ENCODE measurements around the gene GLI1. TPM values are rescaled to one million over a fixed set of nuclear protein-coding genes. Genes with fewer than 3 reads are reported as not detected.
A peak's percentile ranks its signal among the peaks of the same experiment; 100 is the strongest.

GLI1 gene
- total and polyA plus RNA-seq, 7 experiments from 2014 or later, result 0.39 to 1.4 (median 0.45) TPM; not detected in 2

DNA sequence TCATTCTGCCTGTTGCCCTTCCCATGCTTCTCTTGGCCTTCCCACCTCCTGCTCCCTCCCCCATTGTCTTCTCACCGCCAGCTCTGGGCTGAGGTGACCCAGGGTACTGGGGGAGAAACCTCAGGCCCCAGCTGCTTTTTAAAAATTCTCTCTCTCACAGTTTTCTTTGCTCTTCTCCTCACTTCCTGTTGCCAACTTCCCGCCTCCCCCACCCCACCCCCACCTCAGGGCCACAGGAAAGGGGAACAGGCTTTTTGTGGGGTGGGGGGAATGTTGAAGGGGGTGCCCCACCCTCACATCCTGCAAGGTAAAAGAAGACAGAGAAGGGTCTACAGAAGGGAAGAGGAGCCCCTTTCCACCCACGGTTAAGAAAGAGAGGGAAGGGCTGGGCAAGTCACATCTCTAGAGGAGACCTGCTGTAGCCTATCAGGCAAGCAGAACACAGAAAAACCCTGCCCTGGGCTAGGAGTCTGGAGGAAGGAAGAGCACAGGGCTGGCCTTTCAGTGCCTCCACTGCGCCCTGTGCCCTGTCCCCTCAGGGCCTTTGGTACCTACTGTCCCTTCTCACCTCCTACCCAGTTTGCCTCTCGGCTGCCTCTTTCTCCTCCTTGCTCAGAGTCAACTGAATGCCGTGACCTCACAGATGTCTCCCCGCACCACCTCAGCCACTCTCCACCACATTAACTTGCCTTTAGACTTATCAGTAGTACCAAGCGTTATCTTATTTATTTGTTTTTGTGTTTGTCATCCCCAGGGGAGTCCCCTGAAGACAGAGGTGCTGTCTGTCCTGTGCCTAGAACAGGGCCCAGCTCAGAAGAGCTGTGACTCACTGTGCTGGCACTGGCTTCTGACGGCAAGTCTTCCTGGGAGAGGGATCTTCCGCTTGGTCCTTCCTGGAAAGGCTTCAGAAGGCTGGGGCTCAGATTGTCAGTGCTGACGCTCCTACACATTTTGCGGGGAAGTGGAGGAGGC lies 18.4 kb downstream of the GLI1 start:
- peak in 8 of 9 donors; percentile 49 to 76 (median 69) for DNase-seq
- Mint-ChIP-seq H3K36me3 (peaks cover 6 to 32% (median 20%) of the 10 kb centered on the region in 5 donors), H3K9me3 (peaks cover 0 to 2% (median 0%) of the 10 kb centered on the region in 11 donors), H3K4me3 (peak overlapping the region; percentile 84 to 100 (median 98)), H3K27me3 (no peaks in the 10 kb centered on the region), H3K4me1 (peaks cover 61 to 78% (median 71%) of the 10 kb centered on the region in 7 donors), H3K27ac (peak overlapping the region; percentile 97 to 100 (median 100))
- ChIA-PET CTCF (interaction anchor here (0.9 to 9.6 kb wide), 11 partner anchors 8 to 234 kb away, joined by 3 to 101 read pairs (median 4); partner anchors contain the start of genes GLI1 and INHBE), POLR2A (interaction anchor here (0.5 to 5.9 kb wide), 17 partner anchors 9 to 1548 kb away, joined by 3 to 81 read pairs (median 4); partner anchors contain the start of genes DCTN2, DDIT3, GLI1 and MARS1)
- no peaks in the 10 kb centered on the region for H3K27me3 ChIP-seq (ENCODE audit: control insufficient read depth in 2 of 2, insufficient read depth in 2 of 2, low read length in 2 of 2)
- intact Hi-C loops (cut with micrococcal nuclease), result loop anchor here (1.0 to 5.0 kb wide), 11 partner anchors 9 to 391 kb away; partner anchors contain the start of genes NAB2 (in 2 of the 2), OS9 (in 2 of the 2), CDK4 (in 1 of the 2) and DCTN2 (in 1 of the 2)
- H3K27ac ChIP-seq (ENCODE audit: low read depth, low read length), result peak overlapping the region; percentile 94
- H3K9me3 ChIP-seq (ENCODE audit: control insufficient read depth in 2 of 3, low read length in 3 of 3), result no peaks in the 10 kb centered on the region
- H3K4me1 ChIP-seq (ENCODE audit: control insufficient read depth in 2 of 2, insufficient read depth in 2 of 2, low read length in 2 of 2), result peaks cover 56 to 66% of the 10 kb centered on the region in 2 donors
- H3K4me3 ChIP-seq (ENCODE audit: low read length), result peak overlapping the region; percentile 95
- peak; percentile 62 for ATAC-seq
- peaks cover 14 to 26% (median 20%) of the 10 kb centered on the region in 3 experiments for H3K36me3 ChIP-seq (ENCODE audit: control insufficient read depth in 2 of 3, insufficient read depth in 3 of 3, low read length in 3 of 3)

DNA sequence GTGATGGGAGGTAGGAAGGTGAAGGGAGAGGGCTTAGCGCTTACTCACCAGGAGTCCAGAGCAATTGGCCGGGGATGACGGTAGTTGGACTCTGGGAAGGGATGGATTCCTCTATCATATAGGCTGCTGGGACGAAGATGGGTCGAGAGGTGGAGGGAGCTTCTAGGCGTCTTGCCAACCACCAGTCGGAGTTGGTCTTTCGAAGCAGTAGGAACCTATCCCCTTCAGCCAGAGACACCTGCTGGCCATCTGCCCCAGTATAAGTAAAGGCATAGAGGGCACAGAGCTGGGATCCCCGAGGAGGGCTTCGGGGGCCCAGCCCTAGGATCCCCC lies 19.4 kb downstream of the GLI1 start:
- intact Hi-C loops (cut with micrococcal nuclease), result loop anchor here (1.0 to 5.0 kb wide), 6 partner anchors 8 to 392 kb away; partner anchors contain the start of genes NAB2 (in 2 of the 2), OS9 (in 2 of the 2), CDK4 (in 1 of the 2) and DDIT3 (in 1 of the 2)
- POLR2A ChIA-PET, result interaction anchor here (0.8 to 5.9 kb wide), 9 partner anchors 10 to 226 kb away, joined by 3 to 81 read pairs (median 3); partner anchors contain the start of genes DDIT3, GLI1 and MARS1
- Histone ChIP-seq H3K27me3 (ENCODE audit: control insufficient read depth in 2 of 2, insufficient read depth in 2 of 2, low read length in 2 of 2) (no peaks in the 10 kb centered on the region), H3K27ac (ENCODE audit: low read depth, low read length) (peak overlapping the region; percentile 94), H3K4me1 (ENCODE audit: control insufficient read depth in 2 of 2, insufficient read depth in 2 of 2, low read length in 2 of 2) (peaks cover 55 to 60% of the 10 kb centered on the region in 2 donors), H3K36me3 (ENCODE audit: control insufficient read depth in 2 of 3, insufficient read depth in 3 of 3, low read length in 3 of 3) (peaks cover 8 to 18% (median 12%) of the 10 kb centered on the region in 3 experiments), H3K4me3 (ENCODE audit: low read length) (peak overlapping the region; percentile 95), H3K9me3 (ENCODE audit: control insufficient read depth in 2 of 3, low read length in 3 of 3) (no peaks in the 10 kb centered on the region)
- Mint-ChIP-seq H3K36me3 (peaks cover 6 to 26% (median 15%) of the 10 kb centered on the region in 5 donors), H3K9me3 (peaks cover 0 to 2% (median 0%) of the 10 kb centered on the region in 11 donors), H3K4me1 (peaks cover 58 to 74% (median 69%) of the 10 kb centered on the region in 7 donors), H3K4me3 (peak overlapping the region; percentile 84 to 100 (median 98)), H3K27me3 (no peaks in the 10 kb centered on the region), H3K27ac (peak overlapping the region; percentile 97 to 100 (median 100))
- CTCF ChIA-PET, result interaction anchor here (9.6 kb wide), 1 partner anchor 19 kb away, joined by 101 read pairs; the partner anchor contains the start of gene GLI1
- no peak for ATAC-seq
- peak in 1 of 9 donors; percentile 12 for DNase-seq

DNA sequence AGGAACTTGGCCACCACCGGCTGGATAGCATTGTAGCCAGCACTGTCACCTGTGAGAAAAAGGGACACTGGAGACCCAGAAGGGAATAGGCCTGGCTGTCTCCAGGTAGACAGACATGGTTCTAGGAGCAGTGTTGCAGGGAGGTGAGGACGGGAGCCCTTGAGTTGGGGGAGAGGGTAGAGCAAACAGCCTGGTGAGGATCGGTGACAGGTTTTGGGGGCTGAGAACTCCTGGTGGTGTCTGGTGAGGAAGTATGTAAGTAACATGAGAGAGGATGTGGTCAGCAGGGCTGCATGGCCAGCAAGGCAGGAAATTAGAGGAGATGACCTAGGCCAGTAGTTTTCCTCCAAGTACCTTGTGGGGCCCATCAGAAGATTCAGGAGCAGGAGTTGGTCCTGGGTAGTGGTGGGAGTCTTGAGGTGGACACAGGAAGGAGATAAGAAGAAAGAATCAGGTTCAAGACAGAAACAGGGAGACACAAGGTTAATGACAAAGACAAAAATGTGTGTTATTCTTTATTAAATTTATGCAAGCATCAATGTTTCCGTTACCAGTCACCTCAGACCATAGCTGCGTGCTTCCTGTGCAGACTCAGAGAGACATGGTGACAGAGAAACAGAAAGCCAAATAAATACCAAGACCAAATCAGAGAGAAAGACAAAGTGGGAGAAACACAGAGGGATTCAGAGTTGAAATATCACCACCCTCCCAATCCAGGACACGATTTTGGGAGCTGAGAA lies 20.0 kb downstream of the GLI1 start, which contains the start of gene ARHGAP9:
ARHGAP9 (minus strand) TSS at position 491 of the 740 bp plus-strand sequence; CDS start at position 31, 460 bp downstream.
- Mint-ChIP-seq H3K36me3 (peaks cover 3 to 21% (median 9%) of the 10 kb centered on the region in 5 donors), H3K27ac (peak within 1 kb of the TSS; percentile 97 to 100 (median 100)), H3K27me3 (no peaks in the 10 kb centered on the region), H3K9me3 (peaks cover 0 to 2% (median 0%) of the 10 kb centered on the region in 11 donors), H3K4me1 (peaks cover 52 to 69% (median 63%) of the 10 kb centered on the region in 7 donors), H3K4me3 (peak within 1 kb of the TSS; percentile 84 to 100 (median 98))
- H3K4me1 ChIP-seq (ENCODE audit: control insufficient read depth in 2 of 2, insufficient read depth in 2 of 2, low read length in 2 of 2), result peaks cover 50 to 54% of the 10 kb centered on the region in 2 donors
- peaks cover 3 to 12% (median 7%) of the 10 kb centered on the region in 3 experiments for H3K36me3 ChIP-seq (ENCODE audit: control insufficient read depth in 2 of 3, insufficient read depth in 3 of 3, low read length in 3 of 3)
- H3K4me3 ChIP-seq (ENCODE audit: low read length), result peak within 1 kb of the TSS; percentile 95
- peak within 1 kb of the TSS; percentile 94 for H3K27ac ChIP-seq (ENCODE audit: low read depth, low read length)
- CTCF ChIA-PET, result interaction anchor here (1.2 to 9.6 kb wide), 3 partner anchors 14 to 213 kb away, joined by 3 to 101 read pairs (median 4); partner anchors contain the start of gene GLI1
- POLR2A ChIA-PET, result interaction anchor here (0.6 to 5.9 kb wide), 15 partner anchors 9 to 850 kb away, joined by 3 to 81 read pairs (median 5); partner anchors contain the start of genes BAZ2A, DDIT3, GLI1 and MARS1
- DNase-seq (peak in 8 of 9 donors; percentile 29 to 90 (median 84)), ATAC-seq (peak; percentile 72)
- no peaks in the 10 kb centered on the region for H3K27me3 ChIP-seq (ENCODE audit: control insufficient read depth in 2 of 2, insufficient read depth in 2 of 2, low read length in 2 of 2)
- H3K9me3 ChIP-seq (ENCODE audit: control insufficient read depth in 2 of 3, low read length in 3 of 3), result no peaks in the 10 kb centered on the region
- intact Hi-C loops (cut with micrococcal nuclease), result loop anchor here (1.0 to 5.0 kb wide), 6 partner anchors 8 to 392 kb away; partner anchors contain the start of genes NAB2 (in 2 of the 2), OS9 (in 2 of the 2), CDK4 (in 1 of the 2) and DDIT3 (in 1 of the 2)

DNA sequence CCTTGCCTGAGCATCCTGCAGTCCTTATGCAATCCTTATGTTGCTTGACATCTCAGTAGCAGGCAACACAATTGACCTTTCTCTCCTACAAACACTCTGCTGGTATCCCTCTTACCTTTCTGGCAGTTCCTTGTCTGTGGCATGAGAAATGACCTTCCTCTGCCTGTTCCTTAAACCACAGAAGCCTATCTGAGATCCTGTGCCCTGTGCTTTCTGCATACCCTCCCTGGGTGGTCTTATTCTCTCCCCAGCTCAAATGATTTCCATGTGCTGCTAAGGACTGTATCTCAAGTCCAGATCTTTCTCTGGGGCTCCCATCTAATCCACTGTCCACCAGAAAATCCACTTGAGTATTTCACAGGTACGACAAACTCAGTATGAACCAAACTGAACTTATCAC lies 22.1 kb downstream of the GLI1 start:
- H3K4me1 ChIP-seq (ENCODE audit: control insufficient read depth in 2 of 2, insufficient read depth in 2 of 2, low read length in 2 of 2), result peaks cover 35 to 40% of the 10 kb centered on the region in 2 donors
- H3K36me3 Mint-ChIP-seq, result peaks cover 0 to 10% (median 7%) of the 10 kb centered on the region in 5 donors
- peak overlapping the region; percentile 97 to 100 (median 100) for H3K27ac Mint-ChIP-seq
- peak overlapping the region in 8 of 10 donors; percentile 3 to 99 (median 75) for H3K4me3 Mint-ChIP-seq
- H3K27ac ChIP-seq (ENCODE audit: low read depth, low read length), result peak overlapping the region; percentile 94
- no peaks in the 10 kb centered on the region for H3K27me3 ChIP-seq (ENCODE audit: control insufficient read depth in 2 of 2, insufficient read depth in 2 of 2, low read length in 2 of 2)
- no peaks in the 10 kb centered on the region for H3K27me3 Mint-ChIP-seq
- intact Hi-C loops (cut with micrococcal nuclease), result no loop called here
- ChIA-PET CTCF (interaction anchor here (1.0 to 9.6 kb wide), 3 partner anchors 21 to 44 kb away, joined by 3 to 101 read pairs (median 4); partner anchors contain the start of genes GLI1 and MBD6), POLR2A (interaction anchor here (0.6 to 2.4 kb wide), 4 partner anchors 16 to 65 kb away, joined by 3 to 14 read pairs (median 6); partner anchors contain the start of gene DCTN2)
- no peak overlapping the region for H3K4me3 ChIP-seq (ENCODE audit: low read length)
- no peaks in the 10 kb centered on the region for H3K36me3 ChIP-seq (ENCODE audit: control insufficient read depth in 2 of 3, insufficient read depth in 3 of 3, low read length in 3 of 3)
- peaks cover 42 to 57% (median 49%) of the 10 kb centered on the region in 7 donors for H3K4me1 Mint-ChIP-seq
- no peak for DNase-seq
- ATAC-seq, result no peak
- no peaks in the 10 kb centered on the region for H3K9me3 ChIP-seq (ENCODE audit: control insufficient read depth in 2 of 3, low read length in 3 of 3)
- peaks cover 0 to 2% (median 0%) of the 10 kb centered on the region in 11 donors for H3K9me3 Mint-ChIP-seq

DNA sequence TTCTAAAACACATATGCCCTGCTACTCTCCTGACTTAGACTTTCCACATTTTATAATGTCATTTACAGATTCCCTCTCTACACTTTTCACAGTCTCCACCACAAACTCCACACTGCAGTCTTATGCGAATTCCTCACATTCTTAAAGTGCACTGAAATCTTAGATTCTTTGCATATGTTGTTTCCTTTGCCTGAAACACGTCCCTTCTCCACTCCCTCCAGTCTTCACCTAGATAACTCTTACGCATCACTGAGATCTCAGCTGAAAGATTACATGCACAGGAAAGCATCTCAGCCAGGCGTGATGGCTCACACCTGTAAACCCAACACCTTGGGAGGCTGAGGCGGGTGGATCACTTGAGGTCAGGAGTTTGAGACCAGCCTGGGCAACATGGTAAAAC lies 23.9 kb downstream of the GLI1 start:
- H3K27ac ChIP-seq (ENCODE audit: low read depth, low read length), result no peak overlapping the region
- Mint-ChIP-seq H3K36me3 (peaks cover 0 to 9% (median 5%) of the 10 kb centered on the region in 5 donors), H3K4me3 (peak overlapping the region in 3 of 10 donors; percentile 14 to 27 (median 25)), H3K9me3 (peaks cover 0 to 2% (median 0%) of the 10 kb centered on the region in 11 donors), H3K4me1 (peaks cover 32 to 61% (median 55%) of the 10 kb centered on the region in 7 donors), H3K27me3 (peaks cover 0 to 2% (median 0%) of the 10 kb centered on the region in 5 donors), H3K27ac (peak overlapping the region; percentile 0 to 85 (median 68))
- POLR2A ChIA-PET, result interaction anchor here (0.6 to 1.5 kb wide), 2 partner anchors 12 to 52 kb away, joined by 3 read pairs; no protein-coding TSS in a partner anchor
- peaks cover 0 to 4% (median 0%) of the 10 kb centered on the region in 3 experiments for H3K36me3 ChIP-seq (ENCODE audit: control insufficient read depth in 2 of 3, insufficient read depth in 3 of 3, low read length in 3 of 3)
- ATAC-seq (no peak), DNase-seq (no peak)
- peaks cover 37 to 43% of the 10 kb centered on the region in 2 donors for H3K4me1 ChIP-seq (ENCODE audit: control insufficient read depth in 2 of 2, insufficient read depth in 2 of 2, low read length in 2 of 2)
- intact Hi-C loops (cut with micrococcal nuclease), result no loop called here
- H3K9me3 ChIP-seq (ENCODE audit: control insufficient read depth in 2 of 3, low read length in 3 of 3), result no peaks in the 10 kb centered on the region
- CTCF ChIA-PET, result interaction anchor here (1.2 kb wide), 1 partner anchor 29 kb away, joined by 3 read pairs; the partner anchor contains the start of gene INHBE
- H3K27me3 ChIP-seq (ENCODE audit: control insufficient read depth in 2 of 2, insufficient read depth in 2 of 2, low read length in 2 of 2), result no peaks in the 10 kb centered on the region
- H3K4me3 ChIP-seq (ENCODE audit: low read length), result no peak overlapping the region

Measured in naive thymus-derived CD4-positive, alpha-beta T cell (primary cell).